Measurements from ENCODE around the gene CFAP47. TPM values are rescaled to one million over a fixed set of nuclear protein-coding genes. Genes with fewer than 3 reads are reported as not detected.

CFAP47 gene
- total and polyA plus RNA-seq, 2 of the 13 experiments (the other 11 are each of a cell fraction or from before 2014, with no cell fraction given): not detected

- CTCF ChIA-PET (ENCODE audit: low intra/inter-chr PET ratio, low total read pairs): no interaction called here
These were observed 438.3 kb downstream of the CFAP47 start for GRCh38 chrX:36357855-36358254.

GRCh38 chrX:36364262-36364661 is 444.7 kb downstream of the CFAP47 start:
- Histone ChIP-seq H3K4me1 (ENCODE audit: insufficient read depth, low read length) (no peaks in the 10 kb centered on the region), H3K9me3 (ENCODE audit: low read length) (peaks cover 7% of the 10 kb centered on the region; the same call in 1 of the 2 replicates), H3K27ac (ENCODE audit: extremely low read length, insufficient read depth, low read length) (no peak overlapping the region), H3K9ac (ENCODE audit: insufficient read depth, low read depth, low read length) (no peak overlapping the region), H2AFZ (ENCODE audit: low read length) (no peak overlapping the region), H4K20me1 (ENCODE audit: insufficient read depth, low read length) (no peaks in the 10 kb centered on the region), H3K4me2 (ENCODE audit: low read depth, low read length) (no peak overlapping the region), H3K36me3 (replicated peaks in 1 of 2; ENCODE audit: control insufficient read depth in 1 of 2, insufficient read depth in 2 of 2, low read length in 2 of 2) (no peaks in the 10 kb centered on the region), H3K79me2 (ENCODE audit: insufficient read depth, low read length) (no peaks in the 10 kb centered on the region), H3K27me3 (ENCODE audit: control insufficient read depth in 1 of 2, insufficient read depth in 2 of 2, low read length in 2 of 2) (no peaks in the 10 kb centered on the region), H3K4me3 (replicated peaks in 1 of 3; ENCODE audit: insufficient read depth in 1 of 3, low read depth in 2 of 3, low read length in 3 of 3) (no peak overlapping the region)
- ChIA-PET CTCF (ENCODE audit: low intra/inter-chr PET ratio, low total read pairs) (no interaction called here), POLR2A (no interaction called here)
- FAIRE-seq (no peak), DNase-seq (ENCODE audit: low spot score) (no peak), ATAC-seq (no peak)
- BruUV-seq (replicated peaks): no TSS peak
- intact Hi-C loops (cut with micrococcal nuclease; ENCODE audit: unreplicated experiment): no loop called here
- 6% methylated on average over 1 of the region's 1 CpG for WGBS (ENCODE audit: low lambda C conversion rate)
- in situ Hi-C loops (cut with HindIII; ENCODE audit: extremely low pct_ligation_motif_present, low pct_unique_long_range_greater_than_20kb): no loop called here
- TF ChIP-seq ZNF160 (CRISPR knock-in tag; IDR thresholded peaks at IDR 0.05) (no peak), ZNF3 (CRISPR knock-in tag; IDR thresholded peaks at IDR 0.05) (no peak), ZBTB26 (CRISPR knock-in tag; IDR thresholded peaks at IDR 0.05; ENCODE audit: borderline replicate concordance) (no peak), JUN (CRISPR knock-in tag; IDR thresholded peaks at IDR 0.05) (no peak), KAT2B (IDR thresholded peaks at IDR 0.05; ENCODE audit: borderline replicate concordance, low read depth, low read length) (no peak), MAF1 (CRISPR knock-in tag; IDR thresholded peaks at IDR 0.05; ENCODE audit: borderline replicate concordance) (no peak), TRAFD1 (CRISPR knock-in tag; IDR thresholded peaks at IDR 0.05; ENCODE audit: borderline replicate concordance) (no peak), TBL1XR1 (IDR thresholded peaks at IDR 0.05; ENCODE audit: borderline replicate concordance, low read length, partially characterized antibody) (no peak), ZNF577 (CRISPR knock-in tag; IDR thresholded peaks at IDR 0.05; ENCODE audit: borderline replicate concordance, low read depth) (no peak)

More at GRCh38 chrX:36357855-36358254, 438.3 kb downstream of the CFAP47 start:
- ATAC-seq (no peak), DNase-seq (ENCODE audit: low spot score) (no peak), FAIRE-seq (no peak)
- no peak overlapping the region for H3K27ac ChIP-seq (ENCODE audit: extremely low read length, insufficient read depth, low read length)
- BruUV-seq (replicated peaks): no TSS peak
- no peaks in the 10 kb centered on the region for H3K79me2 ChIP-seq (ENCODE audit: insufficient read depth, low read length)
- H4K20me1 ChIP-seq (ENCODE audit: insufficient read depth, low read length): no peaks in the 10 kb centered on the region
- no peaks in the 10 kb centered on the region for H3K4me1 ChIP-seq (ENCODE audit: insufficient read depth, low read length)
- H3K4me3 ChIP-seq (replicated peaks in 1 of 3; ENCODE audit: insufficient read depth in 1 of 3, low read depth in 2 of 3, low read length in 3 of 3): no peak overlapping the region
- no peak for TF ChIP-seq ZNF234 (CRISPR knock-in tag; conservative IDR thresholded peaks at IDR 0.05)
- TF ChIP-seq HMG20A (CRISPR knock-in tag; IDR thresholded peaks at IDR 0.05; ENCODE audit: borderline replicate concordance): no peak
- TF ChIP-seq MEIS1 (CRISPR knock-in tag; IDR thresholded peaks at IDR 0.05; ENCODE audit: borderline replicate concordance): no peak
- TF ChIP-seq ZNF333 (CRISPR knock-in tag; IDR thresholded peaks at IDR 0.05; ENCODE audit: borderline replicate concordance): no peak
- TF ChIP-seq CEBPB (IDR thresholded peaks at IDR 0.05; ENCODE audit: borderline replicate concordance, low read depth, low read length): no peak
- TF ChIP-seq GLI4 (CRISPR knock-in tag; IDR thresholded peaks at IDR 0.05; ENCODE audit: borderline replicate concordance): no peak
- no peak for TF ChIP-seq MXD3 (CRISPR knock-in tag; IDR thresholded peaks at IDR 0.05)
- no peak for TF ChIP-seq ZNF350 (CRISPR knock-in tag; IDR thresholded peaks at IDR 0.05; ENCODE audit: borderline replicate concordance, low read depth)
- TF ChIP-seq STAT5B (CRISPR knock-in tag; IDR thresholded peaks at IDR 0.05): no peak
- no peak for TF ChIP-seq SALL1 (CRISPR knock-in tag; IDR thresholded peaks at IDR 0.05)
- TF ChIP-seq ZNF577 (CRISPR knock-in tag; IDR thresholded peaks at IDR 0.05; ENCODE audit: borderline replicate concordance, low read depth): no peak
- H3K36me3 ChIP-seq (replicated peaks in 1 of 2; ENCODE audit: control insufficient read depth in 1 of 2, insufficient read depth in 2 of 2, low read length in 2 of 2): no peaks in the 10 kb centered on the region
- 0% methylated on average over 1 of the region's 1 CpG for WGBS (ENCODE audit: low lambda C conversion rate)
- no peaks in the 10 kb centered on the region for H3K27me3 ChIP-seq (ENCODE audit: control insufficient read depth in 1 of 2, insufficient read depth in 2 of 2, low read length in 2 of 2)
- no peak overlapping the region for H2AFZ ChIP-seq (ENCODE audit: low read length)
- H3K9ac ChIP-seq (ENCODE audit: insufficient read depth, low read depth, low read length): no peak overlapping the region
- no peak overlapping the region for H3K4me2 ChIP-seq (ENCODE audit: low read depth, low read length)
- in situ Hi-C loops (cut with HindIII; ENCODE audit: extremely low pct_ligation_motif_present, low pct_unique_long_range_greater_than_20kb): no loop called here
- intact Hi-C loops (cut with micrococcal nuclease; ENCODE audit: unreplicated experiment): no loop called here
- POLR2A ChIA-PET: no interaction called here
- H3K9me3 ChIP-seq (ENCODE audit: low read length): peaks cover 7% of the 10 kb centered on the region; the same call in 1 of the 2 replicates

Measured in HepG2 (cell line).